ENCODE measurements around the gene STX10.

Gene STX10

DNA sequence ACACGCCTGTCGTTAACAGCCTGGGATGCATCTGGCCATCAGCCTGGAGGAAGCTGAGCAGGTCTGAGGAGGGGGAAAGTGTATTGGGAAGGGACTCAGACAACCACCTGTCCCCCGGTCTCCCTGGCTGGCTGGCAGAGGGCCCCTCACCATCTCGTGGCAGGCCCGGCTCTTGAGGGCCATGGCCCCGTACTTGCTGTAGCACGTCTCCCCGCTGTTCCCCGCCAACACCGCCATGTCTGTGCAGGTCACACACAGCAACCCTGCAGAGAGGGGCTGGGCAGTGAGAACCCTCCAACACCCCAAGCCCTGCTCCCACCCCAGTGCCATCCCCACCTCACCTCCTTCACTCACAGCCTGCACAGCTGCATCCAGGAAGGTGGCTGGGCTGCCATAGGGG lies 37.6 kb downstream of the STX10 start:
- TF ChIP-seq CTCF (conservative IDR thresholded peaks at IDR 0.05; ENCODE audit: low read depth), result no peak

DNA sequence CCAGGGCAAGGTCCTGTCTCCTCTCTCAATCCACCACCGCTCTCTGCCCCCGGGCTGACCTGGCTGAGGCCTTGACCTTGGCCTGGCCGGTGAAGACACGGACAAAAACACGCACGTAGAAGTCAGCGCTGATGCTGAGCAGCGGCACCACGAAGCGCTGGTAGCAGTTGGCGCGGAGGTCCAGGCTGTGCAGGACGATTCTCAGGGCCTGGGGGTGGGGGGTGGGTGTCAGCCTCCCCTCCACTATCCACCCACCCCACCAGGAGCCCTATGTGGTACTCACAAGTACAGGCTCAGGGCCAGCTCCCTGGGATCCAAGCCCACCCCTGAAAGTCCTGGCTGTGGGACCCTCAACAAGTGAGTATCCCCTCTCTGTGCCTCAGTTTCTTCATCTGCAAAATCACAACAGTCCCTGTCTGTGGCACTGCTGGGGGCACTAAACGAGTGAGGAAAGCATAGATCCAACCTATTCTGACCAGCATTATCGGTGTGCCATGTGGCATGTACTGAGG lies 40.0 kb downstream of the STX10 start:
- POLR2A ChIA-PET (ENCODE audit: low non-redundant PET), result no interaction called here
- H3K27ac ChIP-seq, result peak overlapping the region; percentile 31
- no peak for TF ChIP-seq CTCF (conservative IDR thresholded peaks at IDR 0.05; ENCODE audit: low read depth)
- DNase-seq (ENCODE audit: low spot score), result no peak
- CTCF ChIA-PET, result interaction anchor here (0.6 to 1.2 kb wide), 2 partner anchors 14 to 39 kb away, joined by 3 read pairs; no protein-coding TSS in a partner anchor

More for the DNA sequence above, 37.6 kb downstream of the STX10 start:
- ChIA-PET CTCF (no interaction called here), POLR2A (ENCODE audit: low non-redundant PET) (no interaction called here)
- DNase-seq (ENCODE audit: low spot score), result no peak
- peak overlapping the region; percentile 2; the same call in 1 of the 2 replicates for H3K27ac ChIP-seq

- no peak for DNase-seq (ENCODE audit: low spot score)
- ChIA-PET POLR2A (ENCODE audit: low non-redundant PET) (no interaction called here), CTCF (interaction anchor here (1.2 kb wide), 1 partner anchor 14 kb away, joined by 3 read pairs; no protein-coding TSS in a partner anchor)
- peak overlapping the region; percentile 31 for H3K27ac ChIP-seq
- TF ChIP-seq CTCF (conservative IDR thresholded peaks at IDR 0.05; ENCODE audit: low read depth), result no peak
These were observed 40.6 kb downstream of the STX10 start for GRCh38 chr19:13109361-13110098.

- H3K27ac ChIP-seq, result peak overlapping the region; percentile 32
- TF ChIP-seq CTCF (conservative IDR thresholded peaks at IDR 0.05; ENCODE audit: low read depth), result 0 out of 2 replicates have a peak, but pooled peaks have one; percentile 22
- ChIA-PET CTCF (interaction anchor here (0.6 to 1.4 kb wide), 4 partner anchors 10 to 140 kb away, joined by 3 to 9 read pairs (median 5); no protein-coding TSS in a partner anchor), POLR2A (ENCODE audit: low non-redundant PET) (no interaction called here)
- no peak for DNase-seq (ENCODE audit: low spot score)
These were observed 45.1 kb downstream of the STX10 start for GRCh38 chr19:13104848-13105711.

GRCh38 chr19:13104360-13104847 lies 45.8 kb downstream of the STX10 start:
- no peak overlapping the region for H3K27ac ChIP-seq
- POLR2A ChIA-PET (ENCODE audit: low non-redundant PET), result no interaction called here

More at GRCh38 chr19:13104360-13104847, 45.8 kb downstream of the STX10 start:
- no peak for DNase-seq (ENCODE audit: low spot score)
- TF ChIP-seq CTCF (conservative IDR thresholded peaks at IDR 0.05; ENCODE audit: low read depth), result peak; percentile 78
- CTCF ChIA-PET, result interaction anchor here (0.6 to 1.4 kb wide), 5 partner anchors 43 to 139 kb away, joined by 3 to 9 read pairs (median 5); no protein-coding TSS in a partner anchor
